HG02571 (cell line): ENCODE results near the gene ADAR.
A peak's percentile ranks its signal among the peaks of the same experiment; 100 is the strongest.
"Not testable (repeated sequence)": the region's sequence is repeated elsewhere in the genome, so short reads cannot be mapped to it uniquely, and the experiment has no call there.

ENCODE experiments used
- ATAC-seq: cut with Tn5 transposase; IDR thresholded peaks from one replicate; pipeline ENCODE4 v1.9.1; 2021; ENCODE audit warnings: mild to moderate bottlenecking, moderate library complexity; ENCODE audit not compliant: unreplicated experiment

The ADAR gene, protein sequence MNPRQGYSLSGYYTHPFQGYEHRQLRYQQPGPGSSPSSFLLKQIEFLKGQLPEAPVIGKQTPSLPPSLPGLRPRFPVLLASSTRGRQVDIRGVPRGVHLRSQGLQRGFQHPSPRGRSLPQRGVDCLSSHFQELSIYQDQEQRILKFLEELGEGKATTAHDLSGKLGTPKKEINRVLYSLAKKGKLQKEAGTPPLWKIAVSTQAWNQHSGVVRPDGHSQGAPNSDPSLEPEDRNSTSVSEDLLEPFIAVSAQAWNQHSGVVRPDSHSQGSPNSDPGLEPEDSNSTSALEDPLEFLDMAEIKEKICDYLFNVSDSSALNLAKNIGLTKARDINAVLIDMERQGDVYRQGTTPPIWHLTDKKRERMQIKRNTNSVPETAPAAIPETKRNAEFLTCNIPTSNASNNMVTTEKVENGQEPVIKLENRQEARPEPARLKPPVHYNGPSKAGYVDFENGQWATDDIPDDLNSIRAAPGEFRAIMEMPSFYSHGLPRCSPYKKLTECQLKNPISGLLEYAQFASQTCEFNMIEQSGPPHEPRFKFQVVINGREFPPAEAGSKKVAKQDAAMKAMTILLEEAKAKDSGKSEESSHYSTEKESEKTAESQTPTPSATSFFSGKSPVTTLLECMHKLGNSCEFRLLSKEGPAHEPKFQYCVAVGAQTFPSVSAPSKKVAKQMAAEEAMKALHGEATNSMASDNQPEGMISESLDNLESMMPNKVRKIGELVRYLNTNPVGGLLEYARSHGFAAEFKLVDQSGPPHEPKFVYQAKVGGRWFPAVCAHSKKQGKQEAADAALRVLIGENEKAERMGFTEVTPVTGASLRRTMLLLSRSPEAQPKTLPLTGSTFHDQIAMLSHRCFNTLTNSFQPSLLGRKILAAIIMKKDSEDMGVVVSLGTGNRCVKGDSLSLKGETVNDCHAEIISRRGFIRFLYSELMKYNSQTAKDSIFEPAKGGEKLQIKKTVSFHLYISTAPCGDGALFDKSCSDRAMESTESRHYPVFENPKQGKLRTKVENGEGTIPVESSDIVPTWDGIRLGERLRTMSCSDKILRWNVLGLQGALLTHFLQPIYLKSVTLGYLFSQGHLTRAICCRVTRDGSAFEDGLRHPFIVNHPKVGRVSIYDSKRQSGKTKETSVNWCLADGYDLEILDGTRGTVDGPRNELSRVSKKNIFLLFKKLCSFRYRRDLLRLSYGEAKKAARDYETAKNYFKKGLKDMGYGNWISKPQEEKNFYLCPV

DNA sequence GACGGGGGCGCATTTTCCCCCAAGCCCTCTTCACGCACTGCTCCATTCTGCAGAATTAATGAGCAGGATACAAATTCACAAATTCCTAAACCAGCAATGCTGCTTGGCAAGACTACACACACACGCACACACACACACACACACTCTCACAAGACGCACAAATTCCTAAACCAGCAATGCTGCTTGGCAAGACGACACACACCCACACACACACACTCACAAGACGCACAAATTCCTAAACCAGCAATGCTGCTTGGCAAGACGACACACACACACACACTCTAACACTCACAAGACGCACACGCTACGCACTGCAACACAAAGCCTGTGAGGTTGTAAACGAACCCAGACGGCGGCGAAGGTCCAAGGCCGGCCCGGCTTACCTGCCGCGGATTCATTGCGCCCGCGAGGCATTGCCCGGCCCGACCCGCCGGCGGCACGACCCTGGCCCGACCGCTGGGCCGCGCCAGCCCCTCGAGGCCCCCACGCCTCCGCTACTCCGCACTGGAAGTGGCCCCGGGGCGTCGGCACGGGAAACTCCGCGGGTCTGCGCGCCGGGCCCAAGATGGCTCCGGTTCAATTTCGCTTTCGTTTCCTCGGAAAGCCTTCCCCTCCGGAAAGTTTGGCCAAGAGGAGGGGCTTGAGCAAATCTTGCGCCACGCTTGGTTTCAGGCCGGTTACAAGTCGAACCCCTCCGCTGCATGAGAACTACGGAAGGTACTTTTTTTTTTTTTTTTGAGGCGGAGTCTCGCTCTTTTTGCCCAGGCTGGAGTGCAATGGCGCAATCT is at the start of gene ADAR:
ADAR (minus strand) TSS at position 578 of the 788 bp plus-strand sequence; CDS start at position 398, 180 bp downstream.
- ATAC-seq: peak; percentile 64

DNA sequence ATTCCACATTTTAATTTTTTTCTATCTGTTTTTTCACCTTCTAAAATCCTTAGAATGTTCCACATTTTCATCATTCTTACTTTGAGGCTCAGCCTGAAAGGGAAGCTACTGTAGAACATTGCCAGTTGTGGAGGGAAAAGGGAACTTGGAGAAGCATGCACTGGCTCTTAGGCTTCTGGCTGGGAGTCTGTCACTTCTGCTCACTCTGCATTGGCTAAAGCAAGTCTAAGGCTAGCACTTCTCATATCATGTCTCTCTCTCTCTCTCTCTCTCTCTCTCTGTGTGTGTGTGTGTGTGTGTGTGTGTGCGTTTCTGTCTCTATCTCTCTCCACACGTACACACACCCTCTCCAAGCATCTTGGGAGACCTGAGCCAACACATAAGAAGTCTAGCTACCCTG is 49.6 kb upstream of the ADAR start:
- ATAC-seq: no peak

DNA sequence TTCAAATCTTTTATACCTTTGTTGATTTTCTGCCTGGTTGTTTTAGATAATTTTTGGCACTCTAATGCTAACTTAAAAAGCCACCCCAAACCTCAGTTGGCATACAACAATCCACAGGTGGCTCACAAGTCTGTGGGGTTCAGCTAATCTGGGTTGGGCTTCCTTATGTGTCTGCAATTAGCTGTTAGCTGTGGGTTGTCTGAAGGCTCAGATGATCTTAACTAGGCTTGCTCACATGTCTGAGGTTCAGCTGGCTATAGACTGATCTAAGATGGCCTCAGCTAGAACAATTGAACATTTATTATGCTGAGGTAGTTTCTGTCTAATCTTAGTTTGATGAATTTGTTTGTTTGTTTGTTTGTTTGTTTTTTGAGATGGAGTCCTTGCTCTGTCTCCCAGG is 44.9 kb upstream of the ADAR start:
- ATAC-seq: no peak

DNA sequence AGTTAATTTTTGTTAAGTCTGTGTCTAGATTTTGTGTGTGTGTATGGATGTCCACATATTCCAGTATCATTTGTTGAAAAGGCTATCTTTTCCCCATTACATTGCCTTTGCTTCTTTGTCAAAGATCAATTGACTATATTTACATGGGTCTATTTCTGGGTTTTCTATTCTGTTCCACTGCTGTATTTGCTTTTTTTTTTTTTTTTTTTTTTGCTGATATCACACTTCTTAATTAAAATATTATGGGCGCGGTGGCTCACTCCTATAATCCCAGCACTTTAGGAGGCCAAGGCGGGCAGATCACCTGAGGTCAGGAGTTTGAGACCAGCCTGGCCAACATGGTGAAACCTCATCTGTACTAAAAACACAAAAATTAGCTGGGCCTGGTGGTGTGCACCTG is 36.7 kb upstream of the ADAR start:
- ATAC-seq: not testable (repeated sequence)

- ATAC-seq: no peak
Measured at GRCh38 chr1:154641534-154641933, 33.5 kb upstream of the ADAR start.

- ATAC-seq: no peak
Measured at GRCh38 chr1:154639876-154640275, 31.9 kb upstream of the ADAR start.

DNA sequence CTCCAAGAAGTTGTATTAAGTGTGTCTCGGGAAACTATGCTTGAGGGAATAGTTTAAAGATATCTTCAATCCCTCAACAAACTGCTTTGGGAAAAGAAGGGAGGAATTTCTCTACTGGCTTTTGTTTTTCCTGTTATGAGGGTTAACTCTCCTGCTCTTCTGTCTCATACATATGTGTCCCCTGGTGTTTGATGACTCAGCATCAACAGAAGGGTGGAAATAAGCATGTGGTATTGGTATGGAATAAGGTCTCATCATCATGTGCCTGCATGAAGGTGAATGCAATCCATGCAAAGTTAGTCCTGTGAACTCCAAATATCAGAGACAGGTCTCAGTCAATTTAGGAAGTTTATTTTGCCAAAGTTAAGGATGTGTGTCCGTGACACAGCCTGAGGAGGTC is 27.2 kb upstream of the ADAR start:
- no peak for ATAC-seq

GRCh38 chr1:154629675-154630073 is 21.7 kb upstream of the ADAR start:
- no peak for ATAC-seq

DNA sequence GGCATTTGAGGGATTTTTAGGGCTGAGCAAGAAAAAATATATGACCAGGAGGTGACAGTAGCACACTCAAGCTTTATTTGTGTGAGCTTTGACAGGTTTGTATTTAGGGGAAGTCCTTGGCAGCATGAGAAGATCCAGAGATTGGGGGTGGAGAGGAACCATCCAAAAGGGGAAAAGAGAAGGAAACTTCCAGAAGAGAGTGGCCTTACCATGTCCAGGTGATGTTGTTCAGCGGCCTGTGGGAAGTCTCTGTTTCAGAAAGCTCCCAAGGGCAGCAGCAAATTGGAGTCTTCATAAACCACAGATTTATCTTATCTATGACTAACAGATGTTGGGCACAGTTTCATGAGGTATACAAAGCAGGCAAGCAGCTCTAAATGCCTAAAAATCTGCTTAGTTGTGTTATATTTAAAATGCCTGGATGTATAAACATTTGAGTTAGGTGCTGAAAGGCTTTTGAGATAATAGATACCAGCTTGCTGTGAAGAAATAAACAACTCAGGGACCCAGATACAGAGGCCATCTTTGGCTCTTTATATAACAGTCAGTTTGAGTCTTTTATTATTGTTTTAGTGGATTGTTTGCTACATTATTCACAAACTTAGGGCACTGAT is 21.2 kb upstream of the ADAR start:
- no peak for ATAC-seq

DNA sequence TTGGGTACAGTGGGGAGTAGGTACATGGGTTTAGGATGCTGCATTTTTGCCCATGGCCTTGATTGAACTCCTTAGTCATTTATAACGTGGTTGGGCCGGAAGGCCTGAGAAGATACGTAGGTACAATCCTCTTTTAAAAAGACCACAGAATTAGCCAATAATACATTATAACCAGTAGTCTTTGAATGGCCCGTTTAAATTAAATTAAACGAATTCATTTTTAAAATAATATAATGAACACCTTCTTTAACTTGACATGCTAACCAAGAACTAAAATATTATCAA is 20.1 kb upstream of the ADAR start:
- no peak for ATAC-seq

DNA sequence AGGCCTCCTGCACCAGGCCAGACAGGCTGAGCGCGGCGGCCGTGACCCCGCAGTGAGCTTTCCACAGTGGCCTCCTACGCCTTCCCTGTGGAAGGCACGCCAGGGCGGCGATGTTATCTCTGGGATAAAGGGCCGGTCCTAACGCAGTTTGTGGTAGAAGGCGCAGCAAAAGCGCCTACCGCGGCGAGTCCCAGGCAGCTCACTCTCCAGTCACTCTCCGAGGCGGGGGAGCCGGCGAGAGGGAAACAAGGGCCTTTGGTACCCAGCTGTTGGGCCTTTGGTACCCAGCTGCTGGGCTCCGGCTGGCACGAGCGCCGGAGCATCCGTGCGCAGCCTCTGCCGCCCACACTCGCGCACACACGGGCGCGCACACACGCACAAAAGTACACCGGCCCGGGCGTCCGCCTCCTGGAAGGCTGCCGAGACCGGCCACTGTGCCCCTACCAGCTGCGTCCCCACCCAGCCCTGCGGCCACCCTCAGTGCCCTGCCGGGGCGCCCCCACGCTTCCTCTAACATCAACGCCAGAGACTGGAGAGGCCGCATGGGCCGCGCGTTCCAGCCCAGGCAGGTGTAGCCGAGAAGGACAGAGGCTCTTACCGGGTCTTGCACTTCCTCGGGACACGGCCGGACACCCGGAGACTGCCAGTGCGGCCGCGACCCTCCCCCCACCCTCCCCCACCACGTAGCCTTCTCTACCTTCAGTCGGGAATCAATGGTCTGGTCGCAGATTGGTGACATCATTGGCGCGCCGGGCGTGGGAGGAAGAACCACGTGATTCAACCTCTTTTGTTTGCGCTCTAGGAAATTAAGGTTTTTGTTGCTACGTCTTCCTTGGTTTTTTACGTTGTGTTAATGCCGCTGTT is 19.5 kb upstream of the ADAR start:
- ATAC-seq: peak; percentile 49

- ATAC-seq: no peak
Measured at GRCh38 chr1:154626456-154627256, 18.7 kb upstream of the ADAR start.

- no peak for ATAC-seq
Measured at GRCh38 chr1:154624746-154625643, 17.0 kb upstream of the ADAR start.

- ATAC-seq: no peak
Measured at GRCh38 chr1:154623358-154623757, 15.4 kb upstream of the ADAR start.

- ATAC-seq: no peak
Measured at GRCh38 chr1:154622503-154623039, 14.6 kb upstream of the ADAR start.

DNA sequence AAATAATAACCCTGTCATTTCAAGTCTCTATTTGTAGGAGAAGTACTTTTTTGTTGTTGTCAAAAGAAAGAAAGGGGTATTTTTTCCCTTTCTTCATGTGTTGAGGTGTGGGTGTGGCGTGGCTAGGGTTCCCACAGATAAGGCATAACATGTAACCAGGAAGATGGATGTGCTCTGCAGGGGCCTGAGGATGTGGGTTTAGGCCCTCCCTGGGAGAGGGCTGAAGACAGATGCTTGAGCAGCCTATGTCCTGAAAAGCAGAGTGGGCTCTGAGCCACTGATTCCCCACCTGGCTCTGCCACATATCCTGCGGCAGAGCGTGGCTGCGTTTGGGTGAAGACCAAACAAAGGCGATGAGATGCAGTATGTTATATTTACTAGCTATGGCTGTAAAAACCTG is 13.9 kb upstream of the ADAR start:
- no peak for ATAC-seq

DNA sequence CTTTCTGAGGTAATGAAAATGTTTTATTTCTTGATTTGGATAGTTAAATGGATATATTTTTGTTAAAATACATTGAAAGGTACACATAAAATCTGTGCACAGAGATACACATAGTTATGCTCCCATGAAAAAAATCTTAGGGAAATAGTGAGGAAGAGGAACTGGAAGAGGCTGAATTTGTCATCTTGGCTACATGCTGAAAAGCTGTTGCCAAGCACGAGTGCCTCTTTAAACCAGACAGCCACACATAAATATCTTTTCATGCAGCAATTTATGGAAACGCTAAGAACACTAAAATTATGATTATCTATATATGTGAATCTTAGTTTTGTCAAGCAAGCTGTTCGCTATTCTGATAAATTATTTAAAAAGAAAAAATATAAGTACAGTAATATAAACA is 12.8 kb upstream of the ADAR start:
- ATAC-seq: no peak
